ENCODE measurements around the gene SPDL1. TPM values are rescaled to one million over a fixed set of nuclear protein-coding genes. Genes with fewer than 3 reads are reported as not detected.

Gene SPDL1
- total RNA-seq, 1 donor from 2014 or later: 10.8 TPM

DNA sequence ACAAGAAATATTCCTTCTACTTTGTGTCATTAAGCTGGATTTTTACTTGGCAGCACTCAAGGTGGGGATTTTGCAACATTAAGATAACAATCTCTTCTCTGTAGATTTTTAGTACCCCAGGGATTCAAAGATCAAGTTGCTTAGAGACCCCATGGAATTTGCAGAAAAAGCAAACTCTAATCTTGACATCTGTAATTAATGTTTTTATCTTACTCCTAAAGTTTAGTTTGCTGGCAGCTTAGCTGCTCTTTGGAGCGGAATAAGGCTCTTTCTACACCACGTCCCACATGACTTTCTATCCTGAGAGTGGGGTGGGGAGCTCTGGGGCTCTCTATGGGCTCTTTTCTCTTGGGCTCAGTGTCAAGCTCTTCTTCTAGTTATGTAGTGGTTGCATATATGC is 21.7 kb upstream of the SPDL1 start:
- Histone ChIP-seq H3K27me3 (ENCODE audit: control insufficient read depth, insufficient read depth, low read length) (no peaks in the 10 kb centered on the region), H3K4me3 (ENCODE audit: low read depth, low read length) (no peak overlapping the region), H3K36me3 (ENCODE audit: control insufficient read depth, insufficient read depth, low read length) (no peaks in the 10 kb centered on the region)
- TF ChIP-seq, protein P1, sequence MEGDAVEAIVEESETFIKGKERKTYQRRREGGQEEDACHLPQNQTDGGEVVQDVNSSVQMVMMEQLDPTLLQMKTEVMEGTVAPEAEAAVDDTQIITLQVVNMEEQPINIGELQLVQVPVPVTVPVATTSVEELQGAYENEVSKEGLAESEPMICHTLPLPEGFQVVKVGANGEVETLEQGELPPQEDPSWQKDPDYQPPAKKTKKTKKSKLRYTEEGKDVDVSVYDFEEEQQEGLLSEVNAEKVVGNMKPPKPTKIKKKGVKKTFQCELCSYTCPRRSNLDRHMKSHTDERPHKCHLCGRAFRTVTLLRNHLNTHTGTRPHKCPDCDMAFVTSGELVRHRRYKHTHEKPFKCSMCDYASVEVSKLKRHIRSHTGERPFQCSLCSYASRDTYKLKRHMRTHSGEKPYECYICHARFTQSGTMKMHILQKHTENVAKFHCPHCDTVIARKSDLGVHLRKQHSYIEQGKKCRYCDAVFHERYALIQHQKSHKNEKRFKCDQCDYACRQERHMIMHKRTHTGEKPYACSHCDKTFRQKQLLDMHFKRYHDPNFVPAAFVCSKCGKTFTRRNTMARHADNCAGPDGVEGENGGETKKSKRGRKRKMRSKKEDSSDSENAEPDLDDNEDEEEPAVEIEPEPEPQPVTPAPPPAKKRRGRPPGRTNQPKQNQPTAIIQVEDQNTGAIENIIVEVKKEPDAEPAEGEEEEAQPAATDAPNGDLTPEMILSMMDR (IDR thresholded peaks at IDR 0.05; ENCODE audit: insufficient read depth, low read length, severe bottlenecking): no peak
- DNase-seq (ENCODE audit: low read depth) (no peak), FAIRE-seq (no peak)

- FAIRE-seq: no peak
- no peak overlapping the region for H3K4me3 ChIP-seq (ENCODE audit: low read depth, low read length)
- TF ChIP-seq, protein P1 (IDR thresholded peaks at IDR 0.05; ENCODE audit: insufficient read depth, low read length, severe bottlenecking): no peak
Observed at GRCh38 chr5:169563369-169563768, 20.2 kb upstream of the SPDL1 start.

DNA sequence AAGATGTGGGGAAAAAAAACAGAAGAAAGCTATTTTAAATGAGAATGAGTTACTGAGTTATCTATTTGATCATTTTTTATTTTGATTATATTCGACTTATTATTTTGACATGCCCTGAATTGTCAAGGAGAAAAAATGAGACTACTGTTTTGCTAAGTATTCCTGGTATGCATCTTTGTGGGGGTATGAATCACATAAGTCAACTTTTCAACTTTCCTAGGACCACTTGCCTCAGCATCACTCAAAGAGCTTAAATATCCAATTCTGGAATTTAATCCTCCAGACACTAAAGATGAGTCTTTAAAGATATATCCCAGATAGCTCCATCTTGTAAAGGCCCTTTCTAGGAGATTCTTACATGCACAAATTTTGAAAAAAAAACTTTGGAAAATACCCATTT is 17.4 kb upstream of the SPDL1 start:
- no peaks in the 10 kb centered on the region for H3K27me3 ChIP-seq (ENCODE audit: control insufficient read depth, insufficient read depth, low read length)
- TF ChIP-seq, protein P1 (IDR thresholded peaks at IDR 0.05; ENCODE audit: insufficient read depth, low read length, severe bottlenecking): no peak
- FAIRE-seq: no peak

More at GRCh38 chr5:169563369-169563768, 20.2 kb upstream of the SPDL1 start:
- H3K36me3 ChIP-seq (ENCODE audit: control insufficient read depth, insufficient read depth, low read length): no peaks in the 10 kb centered on the region
- no peaks in the 10 kb centered on the region for H3K27me3 ChIP-seq (ENCODE audit: control insufficient read depth, insufficient read depth, low read length)
- DNase-seq (ENCODE audit: low read depth): no peak

GRCh38 chr5:169567079-169567478 is 16.5 kb upstream of the SPDL1 start:
- TF ChIP-seq, protein P1 (IDR thresholded peaks at IDR 0.05; ENCODE audit: insufficient read depth, low read length, severe bottlenecking): no peak
- FAIRE-seq (peak; percentile 75), DNase-seq (ENCODE audit: low read depth) (peak; percentile 23)
- H3K36me3 ChIP-seq (ENCODE audit: control insufficient read depth, insufficient read depth, low read length): no peaks in the 10 kb centered on the region
- H3K4me3 ChIP-seq (ENCODE audit: low read depth, low read length): no peak overlapping the region
- H3K27me3 ChIP-seq (ENCODE audit: control insufficient read depth, insufficient read depth, low read length): no peaks in the 10 kb centered on the region

More for the DNA sequence above, 17.4 kb upstream of the SPDL1 start:
- Histone ChIP-seq H3K36me3 (ENCODE audit: control insufficient read depth, insufficient read depth, low read length) (no peaks in the 10 kb centered on the region), H3K4me3 (ENCODE audit: low read depth, low read length) (no peak overlapping the region)
- no peak for DNase-seq (ENCODE audit: low read depth)

DNA sequence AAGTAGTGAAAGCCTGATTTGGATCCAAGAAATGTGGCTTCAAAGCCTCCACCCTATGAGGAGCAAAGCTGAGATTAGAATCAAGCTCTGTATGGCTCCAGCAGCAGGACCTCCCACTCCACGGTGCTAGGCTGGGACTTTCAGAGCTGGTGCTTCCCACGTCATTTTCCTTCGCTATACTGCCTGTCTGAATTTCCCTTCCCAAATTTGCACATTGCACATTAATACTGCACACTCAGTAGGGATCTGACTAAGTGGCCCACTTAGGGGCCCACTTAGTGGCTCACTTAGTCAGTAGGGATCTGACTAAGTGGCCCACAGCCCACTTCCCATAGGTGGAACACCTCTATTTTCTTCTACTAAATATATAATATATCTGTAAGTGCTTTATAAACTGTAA is 14.1 kb upstream of the SPDL1 start:
- TF ChIP-seq, protein P1 (IDR thresholded peaks at IDR 0.05; ENCODE audit: insufficient read depth, low read length, severe bottlenecking): no peak
- DNase-seq (ENCODE audit: low read depth) (no peak), FAIRE-seq (no peak)
- Histone ChIP-seq H3K36me3 (ENCODE audit: control insufficient read depth, insufficient read depth, low read length) (no peaks in the 10 kb centered on the region), H3K27me3 (ENCODE audit: control insufficient read depth, insufficient read depth, low read length) (no peaks in the 10 kb centered on the region), H3K4me3 (ENCODE audit: low read depth, low read length) (no peak overlapping the region)

GRCh38 chr5:169571355-169571754 is 12.2 kb upstream of the SPDL1 start:
- FAIRE-seq: no peak
- no peak overlapping the region for H3K4me3 ChIP-seq (ENCODE audit: low read depth, low read length)
- DNase-seq (ENCODE audit: low read depth): no peak
- no peaks in the 10 kb centered on the region for H3K27me3 ChIP-seq (ENCODE audit: control insufficient read depth, insufficient read depth, low read length)
- TF ChIP-seq, protein P1 (IDR thresholded peaks at IDR 0.05; ENCODE audit: insufficient read depth, low read length, severe bottlenecking): no peak
- H3K36me3 ChIP-seq (ENCODE audit: control insufficient read depth, insufficient read depth, low read length): no peaks in the 10 kb centered on the region

Measured in bronchial epithelial cell (primary cell).